GM18870 (cell line): ENCODE measurements around the gene METTL13.
A peak's percentile ranks its signal among the peaks of the same experiment; 100 is the strongest.
"Not testable (repeated sequence)": the region's sequence is repeated elsewhere in the genome, so short reads cannot be mapped to it uniquely, and the experiment has no call there.

Source experiments
- ATAC-seq: cut with Tn5 transposase; IDR thresholded peaks from one replicate; pipeline ENCODE4 v1.9.1; 2021; ENCODE audit warnings: moderate library complexity; ENCODE audit not compliant: unreplicated experiment

Gene METTL13

GRCh38 chr1:171763764-171764163 is 17.7 kb upstream of the METTL13 start:
- ATAC-seq: no peak

GRCh38 chr1:171769171-171769570 is 12.3 kb upstream of the METTL13 start:
- no peak for ATAC-seq

GRCh38 chr1:171769754-171770153 is 11.7 kb upstream of the METTL13 start:
- ATAC-seq: no peak

GRCh38 chr1:171772312-171772711 is 9.1 kb upstream of the METTL13 start:
- no peak for ATAC-seq

- no peak for ATAC-seq
Measured at GRCh38 chr1:171780583-171781175, 781 bp upstream of the METTL13 start.

- ATAC-seq: no peak
Measured at GRCh38 chr1:171783816-171784530, 2.5 kb downstream of the METTL13 start.

- no peak for ATAC-seq
Measured at GRCh38 chr1:171784784-171785183, 3.3 kb downstream of the METTL13 start.

- ATAC-seq: no peak
Measured at GRCh38 chr1:171785766-171786165, 4.3 kb downstream of the METTL13 start.

- no peak for ATAC-seq
Measured at GRCh38 chr1:171786534-171786933, 5.1 kb downstream of the METTL13 start.

GRCh38 chr1:171787686-171788480 is 6.4 kb downstream of the METTL13 start:
- no peak for ATAC-seq

GRCh38 chr1:171788696-171789095 is 7.2 kb downstream of the METTL13 start:
- no peak for ATAC-seq

- no peak for ATAC-seq
Measured at GRCh38 chr1:171790318-171790717, 8.9 kb downstream of the METTL13 start.

- no peak for ATAC-seq
Measured at GRCh38 chr1:171792656-171793369, 11.4 kb downstream of the METTL13 start.

- ATAC-seq: no peak
Measured at GRCh38 chr1:171793636-171794035, 12.2 kb downstream of the METTL13 start.

GRCh38 chr1:171794085-171794484 is 12.6 kb downstream of the METTL13 start:
- peak; percentile 47 for ATAC-seq

GRCh38 chr1:171796592-171796991 is 15.1 kb downstream of the METTL13 start:
- ATAC-seq: no peak

- ATAC-seq: no peak
Measured at GRCh38 chr1:171798311-171798710, 16.9 kb downstream of the METTL13 start.

GRCh38 chr1:171798765-171799164 is 17.3 kb downstream of the METTL13 start:
- ATAC-seq: no peak

GRCh38 chr1:171799166-171799565 is 17.7 kb downstream of the METTL13 start:
- no peak for ATAC-seq

GRCh38 chr1:171799698-171800097 is 18.2 kb downstream of the METTL13 start:
- ATAC-seq: not testable (repeated sequence)

GRCh38 chr1:171800342-171800741 is 18.9 kb downstream of the METTL13 start:
- ATAC-seq: no peak
